Loucy (cell line): ENCODE results near the gene PNLIPRP2.

Experiments
- H2AFZ ChIP-seq: fragments of 200-600 bp; sonication (generic); 2 replicates; pipeline ENCODE4 v1.6.0; 2016; ENCODE audit warnings: antibody characterized with exemption, mild to moderate bottlenecking, low read length, moderate library complexity
- H3F3A ChIP-seq: fragments of 200-600 bp; 2 replicates; pipeline ENCODE4 v1.6.0; 2016; ENCODE audit warnings: antibody characterized with exemption, low read depth, mild to moderate bottlenecking
- H3K27me3 ChIP-seq: fragments of 200-600 bp; sonication (generic); 2 replicates; pipeline ENCODE4 v1.6.1; 2014; ENCODE audit warnings: low read length, mild to moderate bottlenecking; ENCODE audit not compliant: insufficient read depth, poor library complexity, severe bottlenecking
- H3K36me3 ChIP-seq: fragments of 200-600 bp; sonication (generic); 2 replicates; pipeline ENCODE4 v1.6.1; 2016; ENCODE audit warnings: low read length; ENCODE audit not compliant: insufficient read depth
- H3K4me1 ChIP-seq: fragments of 200-600 bp; sonication (generic); 2 replicates; pipeline ENCODE4 v1.5.1; 2014; ENCODE audit warnings: low read length, mild to moderate bottlenecking; ENCODE audit not compliant: insufficient read depth, poor library complexity, severe bottlenecking
- H3K4me2 ChIP-seq: fragments of 200-600 bp; sonication (generic); 2 replicates; pipeline ENCODE4 v1.6.0; 2014; ENCODE audit warnings: antibody characterized with exemption, low read length, low read depth, mild to moderate bottlenecking; ENCODE audit not compliant: poor library complexity, severe bottlenecking
- H3K4me3 ChIP-seq: fragments of 200-600 bp; sonication (generic); 2 replicates; pipeline ENCODE4 v1.5.1; 2014; ENCODE audit warnings: low read length, mild to moderate bottlenecking, mixed read lengths; ENCODE audit not compliant: poor library complexity, severe bottlenecking
- H3K79me2 ChIP-seq: fragments of 200-600 bp; sonication (generic); 2 replicates; pipeline ENCODE4 v1.6.1; 2014; ENCODE audit warnings: low read length; ENCODE audit not compliant: insufficient read depth
- H3K9ac ChIP-seq: fragments of 200-600 bp; sonication (generic); 2 replicates; pipeline ENCODE4 v1.6.0; 2014; ENCODE audit warnings: mild to moderate bottlenecking, low read depth, low read length, moderate library complexity; ENCODE audit not compliant: poor library complexity, severe bottlenecking
- H3K9me2 ChIP-seq: fragments of 200-600 bp; sonication (generic); replicated peaks from 2 replicates; pipeline ENCODE4 v1.6.1; 2016; ENCODE audit warnings: low read depth, low read length, mixed read lengths
- H3K9me3 ChIP-seq: fragments of 200-600 bp; sonication (generic); 2 replicates; pipeline ENCODE4 v1.6.1; 2014; ENCODE audit warnings: mild to moderate bottlenecking, antibody characterized with exemption, low read length, low read depth; ENCODE audit not compliant: insufficient read depth
- H4K20me1 ChIP-seq: fragments of 200-600 bp; sonication (generic); 2 replicates; pipeline ENCODE4 v1.6.0; 2014; ENCODE audit warnings: antibody characterized with exemption, low read length, mild to moderate bottlenecking; ENCODE audit not compliant: insufficient read depth, poor library complexity, severe bottlenecking
- EZH2phosphoT487 ChIP-seq: fragments of 200-600 bp; IDR thresholded peaks from 2 replicates; pipeline ENCODE4 v1.6.1; 2018; ENCODE audit warnings: antibody characterized with exemption, mild to moderate bottlenecking, moderate library complexity, borderline replicate concordance
- TF ChIP-seq, protein P1 (sequence below): fragments of 200-600 bp; sonication (generic); conservative IDR thresholded peaks from 2 replicates; pipeline ENCODE4 v1.5.1; 2014; ENCODE audit warnings: mild to moderate bottlenecking, antibody characterized with exemption, low read length

PNLIPRP2 gene

DNA sequence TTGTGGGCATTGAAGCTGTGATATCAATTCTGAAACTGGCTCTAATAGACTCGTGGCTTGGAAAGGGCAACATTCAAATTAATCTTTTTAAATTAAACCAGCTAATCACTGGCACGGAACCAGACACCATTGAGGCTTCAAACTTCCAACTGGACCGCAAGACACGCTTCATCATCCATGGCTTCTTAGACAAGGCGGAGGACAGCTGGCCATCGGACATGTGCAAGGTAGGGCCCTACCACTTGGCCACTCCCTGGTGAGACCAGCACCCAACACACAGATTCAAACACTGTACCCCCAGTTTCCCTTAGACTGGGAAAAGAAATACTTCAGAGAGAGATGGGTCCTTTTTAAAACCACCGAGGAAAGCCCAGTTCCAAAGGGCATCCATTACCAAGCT, 5.1 kb downstream of the PNLIPRP2 start:
- H3K36me3 ChIP-seq, result no peaks in the 10 kb centered on the region
- H2AFZ ChIP-seq, result no peak overlapping the region
- H3K79me2 ChIP-seq, result no peaks in the 10 kb centered on the region
- no peaks in the 10 kb centered on the region for H3F3A ChIP-seq
- H3K4me1 ChIP-seq, result no peaks in the 10 kb centered on the region
- no peak overlapping the region for H3K4me2 ChIP-seq
- no peak overlapping the region for H3K4me3 ChIP-seq
- TF ChIP-seq EZH2phosphoT487, result no peak
- TF ChIP-seq, protein P1, sequence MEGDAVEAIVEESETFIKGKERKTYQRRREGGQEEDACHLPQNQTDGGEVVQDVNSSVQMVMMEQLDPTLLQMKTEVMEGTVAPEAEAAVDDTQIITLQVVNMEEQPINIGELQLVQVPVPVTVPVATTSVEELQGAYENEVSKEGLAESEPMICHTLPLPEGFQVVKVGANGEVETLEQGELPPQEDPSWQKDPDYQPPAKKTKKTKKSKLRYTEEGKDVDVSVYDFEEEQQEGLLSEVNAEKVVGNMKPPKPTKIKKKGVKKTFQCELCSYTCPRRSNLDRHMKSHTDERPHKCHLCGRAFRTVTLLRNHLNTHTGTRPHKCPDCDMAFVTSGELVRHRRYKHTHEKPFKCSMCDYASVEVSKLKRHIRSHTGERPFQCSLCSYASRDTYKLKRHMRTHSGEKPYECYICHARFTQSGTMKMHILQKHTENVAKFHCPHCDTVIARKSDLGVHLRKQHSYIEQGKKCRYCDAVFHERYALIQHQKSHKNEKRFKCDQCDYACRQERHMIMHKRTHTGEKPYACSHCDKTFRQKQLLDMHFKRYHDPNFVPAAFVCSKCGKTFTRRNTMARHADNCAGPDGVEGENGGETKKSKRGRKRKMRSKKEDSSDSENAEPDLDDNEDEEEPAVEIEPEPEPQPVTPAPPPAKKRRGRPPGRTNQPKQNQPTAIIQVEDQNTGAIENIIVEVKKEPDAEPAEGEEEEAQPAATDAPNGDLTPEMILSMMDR, result no peak
- no peaks in the 10 kb centered on the region for H3K27me3 ChIP-seq
- no peaks in the 10 kb centered on the region for H4K20me1 ChIP-seq
- no peaks in the 10 kb centered on the region for H3K9me3 ChIP-seq
- no peak overlapping the region for H3K9ac ChIP-seq
- H3K9me2 ChIP-seq, result no peaks in the 10 kb centered on the region

DNA sequence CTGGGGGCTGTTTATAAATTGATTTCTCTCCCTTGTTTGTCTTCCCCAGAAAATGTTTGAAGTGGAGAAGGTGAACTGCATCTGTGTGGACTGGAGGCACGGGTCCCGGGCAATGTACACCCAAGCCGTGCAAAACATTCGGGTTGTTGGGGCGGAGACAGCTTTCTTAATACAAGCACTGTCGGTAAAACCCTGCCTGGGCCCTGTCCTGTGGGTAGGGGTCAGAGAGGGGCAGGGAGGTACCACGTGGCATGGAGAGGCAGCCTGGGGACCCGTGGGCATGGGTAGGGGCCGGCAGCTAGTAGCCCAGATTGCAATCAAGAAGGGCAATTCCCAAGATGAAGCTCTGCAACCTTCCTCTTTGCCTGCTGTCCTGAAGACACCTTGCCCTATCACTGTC, 6.1 kb downstream of the PNLIPRP2 start:
- Histone ChIP-seq H3K4me2 (no peak overlapping the region), H3K9me3 (no peaks in the 10 kb centered on the region), H3K9ac (no peak overlapping the region), H3K4me3 (no peak overlapping the region), H3K27me3 (no peaks in the 10 kb centered on the region), H3K4me1 (no peaks in the 10 kb centered on the region), H2AFZ (no peak overlapping the region), H4K20me1 (no peaks in the 10 kb centered on the region), H3K79me2 (no peaks in the 10 kb centered on the region), H3K9me2 (no peaks in the 10 kb centered on the region), H3F3A (no peaks in the 10 kb centered on the region), H3K36me3 (no peaks in the 10 kb centered on the region)
- TF ChIP-seq, protein P1, result no peak
- no peak for TF ChIP-seq EZH2phosphoT487

DNA sequence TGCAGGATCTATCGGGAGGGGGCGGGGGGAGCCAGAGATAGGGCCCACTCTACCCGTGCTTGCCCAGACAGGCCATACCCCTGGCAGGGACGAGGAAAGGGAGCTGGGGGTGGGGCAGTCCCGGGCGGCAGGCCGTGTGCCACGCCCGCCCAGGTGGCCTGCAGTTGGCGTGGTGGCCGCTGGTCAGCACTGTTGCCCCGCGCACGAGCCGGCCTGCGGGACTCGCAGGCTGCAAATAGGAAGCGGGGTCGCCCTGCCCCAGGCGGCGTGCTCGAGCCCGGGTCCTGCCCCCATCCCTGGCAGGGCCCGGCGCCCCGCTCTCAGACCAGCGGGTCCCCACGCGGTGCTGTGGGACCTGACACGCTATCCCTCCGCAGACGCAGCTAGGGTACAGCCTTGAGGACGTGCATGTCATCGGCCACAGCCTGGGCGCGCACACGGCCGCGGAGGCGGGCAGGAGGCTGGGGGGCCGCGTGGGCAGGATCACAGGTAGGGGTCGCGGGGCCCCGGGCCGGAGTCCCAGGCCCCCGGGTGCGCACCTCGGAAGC, 6.7 kb downstream of the PNLIPRP2 start:
- H3K4me1 ChIP-seq, result no peaks in the 10 kb centered on the region
- no peaks in the 10 kb centered on the region for H3F3A ChIP-seq
- H3K9ac ChIP-seq, result no peak overlapping the region
- H3K27me3 ChIP-seq, result no peaks in the 10 kb centered on the region
- no peaks in the 10 kb centered on the region for H4K20me1 ChIP-seq
- no peaks in the 10 kb centered on the region for H3K79me2 ChIP-seq
- no peak overlapping the region for H2AFZ ChIP-seq
- H3K4me2 ChIP-seq, result no peak overlapping the region
- H3K9me3 ChIP-seq, result no peaks in the 10 kb centered on the region
- no peak for TF ChIP-seq EZH2phosphoT487
- TF ChIP-seq, protein P1, result no peak
- no peaks in the 10 kb centered on the region for H3K9me2 ChIP-seq
- H3K4me3 ChIP-seq, result no peak overlapping the region
- H3K36me3 ChIP-seq, result no peaks in the 10 kb centered on the region
